Activated CD4-positive, alpha-beta T cell treated with anti-CD3 and anti-CD28 coated beads, Interleukin-2, amount 50 U/mL, for 16 hours (primary cell): ENCODE results near the gene TRAF5.

Experiments used
- DNase-seq: peaks from one replicate; pipeline ENCODE4 v3.0.0-alpha.2; 2020

TRAF5 gene

GRCh38 chr1:211328084-211328694 lies 1.6 kb downstream of the TRAF5 start:
- DNase-seq: no peak

GRCh38 chr1:211328866-211329475 lies 2.3 kb downstream of the TRAF5 start:
- no peak for DNase-seq

GRCh38 chr1:211329764-211330201 lies 3.1 kb downstream of the TRAF5 start:
- no peak for DNase-seq

- no peak for DNase-seq
These were observed 3.8 kb downstream of the TRAF5 start for GRCh38 chr1:211330282-211330936.

GRCh38 chr1:211331011-211331709 lies 4.5 kb downstream of the TRAF5 start:
- DNase-seq: no peak

- no peak for DNase-seq
These were observed 5.5 kb downstream of the TRAF5 start for GRCh38 chr1:211332036-211332616.

- DNase-seq: no peak
These were observed 6.2 kb downstream of the TRAF5 start for GRCh38 chr1:211332830-211333229.

GRCh38 chr1:211333906-211334305 lies 7.3 kb downstream of the TRAF5 start:
- DNase-seq: no peak

- DNase-seq: peak; percentile 30
These were observed 8.4 kb downstream of the TRAF5 start for GRCh38 chr1:211334986-211335385.

- no peak for DNase-seq
These were observed 9.0 kb downstream of the TRAF5 start for GRCh38 chr1:211335522-211336157.

- DNase-seq: no peak
These were observed 9.5 kb downstream of the TRAF5 start for GRCh38 chr1:211336161-211336560.

- DNase-seq: no peak
These were observed 10.1 kb downstream of the TRAF5 start for GRCh38 chr1:211336775-211337174.

- no peak for DNase-seq
These were observed 11.0 kb downstream of the TRAF5 start for GRCh38 chr1:211337430-211338223.

GRCh38 chr1:211338224-211338620 lies 11.6 kb downstream of the TRAF5 start:
- DNase-seq: no peak

- no peak for DNase-seq
These were observed 13.0 kb downstream of the TRAF5 start for GRCh38 chr1:211339631-211340041.

GRCh38 chr1:211340622-211341507 lies 14.2 kb downstream of the TRAF5 start:
- DNase-seq: no peak

- DNase-seq: no peak
These were observed 15.4 kb downstream of the TRAF5 start for GRCh38 chr1:211341999-211342398.

- no peak for DNase-seq
These were observed 17.0 kb downstream of the TRAF5 start for GRCh38 chr1:211343607-211344006.

GRCh38 chr1:211344152-211344618 lies 17.6 kb downstream of the TRAF5 start:
- no peak for DNase-seq

- no peak for DNase-seq
These were observed 19.1 kb downstream of the TRAF5 start for GRCh38 chr1:211345719-211346118.
